HTR-8/SVneo (cell line): ENCODE results near the gene SLC25A2.
"Not testable (repeated sequence)": the region's sequence is repeated elsewhere in the genome, so short reads cannot be mapped to it uniquely, and the experiment has no call there.

Experiments
- DNase-seq: peaks from one replicate; pipeline ENCODE4 v3.0.0; 2011; ENCODE audit warnings: low spot score, mixed read lengths; ENCODE audit not compliant: insufficient read length
- FAIRE-seq: peaks from 2 replicates; lab custom pipeline; 2011; peaks lifted over from hg19 to GRCh38; lab: Jason Lieb, UNC

Gene SLC25A2

GRCh38 chr5:141319202-141319601, 15.4 kb upstream of the SLC25A2 start:
- DNase-seq, result no peak
- no peak for FAIRE-seq

DNA sequence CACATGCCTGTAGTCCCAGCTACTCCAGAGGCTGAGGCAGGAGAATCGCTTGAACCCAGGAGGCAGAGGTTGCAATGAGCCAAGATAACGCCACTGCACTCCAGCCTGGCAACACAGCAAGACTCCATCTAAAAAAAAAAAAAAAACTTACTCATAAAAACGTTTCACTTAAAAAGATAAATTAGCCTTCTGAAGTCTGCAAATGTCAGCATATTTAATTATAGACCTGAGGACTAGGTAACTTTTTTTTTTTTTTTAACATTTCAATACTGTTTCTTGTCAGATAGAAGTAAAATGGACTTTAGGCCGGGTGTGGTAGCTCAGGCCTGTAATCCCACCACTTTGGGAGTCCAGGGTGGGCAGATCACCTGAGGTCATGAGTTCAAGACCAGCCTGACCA, 13.1 kb upstream of the SLC25A2 start:
- not testable (repeated sequence) for FAIRE-seq, DNase-seq

- no peak for FAIRE-seq
Observed at GRCh38 chr5:141313711-141314110, 9.9 kb upstream of the SLC25A2 start.

DNA sequence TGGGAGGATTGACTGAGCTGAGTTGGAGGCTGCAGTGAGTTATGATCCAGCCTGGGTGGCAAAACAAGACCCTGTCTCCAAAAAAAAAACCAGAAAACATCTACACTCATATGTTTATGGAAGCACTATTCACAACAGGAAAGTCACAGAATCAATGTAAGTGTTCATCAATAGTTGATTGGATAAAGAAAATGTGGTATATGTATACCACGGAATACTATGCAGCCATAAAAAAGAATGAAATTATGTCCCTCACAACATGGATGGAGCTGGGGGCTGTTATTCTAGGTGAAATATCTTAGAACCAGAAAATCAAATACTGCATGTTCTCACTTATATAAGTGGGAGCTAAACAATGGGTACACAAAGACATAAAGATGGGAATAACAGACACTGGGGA, 2.8 kb upstream of the SLC25A2 start:
- DNase-seq (no peak), FAIRE-seq (no peak)

More at GRCh38 chr5:141313711-141314110, 9.9 kb upstream of the SLC25A2 start:
- DNase-seq, result no peak

- no peak for FAIRE-seq
- no peak for DNase-seq
Observed at GRCh38 chr5:141298376-141298775, 5.5 kb downstream of the SLC25A2 start.

- DNase-seq (no peak), FAIRE-seq (no peak)
Observed at GRCh38 chr5:141272906-141273305, 30.9 kb downstream of the SLC25A2 start.

DNA sequence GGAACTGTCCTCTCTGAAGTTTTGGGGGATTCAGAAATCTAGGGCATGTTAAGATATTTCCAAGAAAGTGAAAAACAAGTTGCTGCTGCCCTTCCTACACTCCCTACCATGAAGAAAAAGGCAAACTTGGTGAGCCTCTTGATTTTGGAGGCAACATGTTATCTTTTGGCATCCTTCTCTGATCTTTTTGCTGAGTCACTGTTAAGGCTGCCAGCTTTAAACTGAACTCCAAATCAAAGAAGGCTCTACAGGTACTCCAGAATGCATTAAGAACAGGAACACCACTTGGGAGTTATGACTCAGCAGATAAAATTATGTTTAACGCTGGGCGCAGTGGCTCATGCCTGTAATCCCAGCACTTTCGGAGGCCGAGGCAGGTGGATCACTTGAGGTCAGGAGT, 34.7 kb downstream of the SLC25A2 start:
- no peak for FAIRE-seq
- DNase-seq, result no peak

DNA sequence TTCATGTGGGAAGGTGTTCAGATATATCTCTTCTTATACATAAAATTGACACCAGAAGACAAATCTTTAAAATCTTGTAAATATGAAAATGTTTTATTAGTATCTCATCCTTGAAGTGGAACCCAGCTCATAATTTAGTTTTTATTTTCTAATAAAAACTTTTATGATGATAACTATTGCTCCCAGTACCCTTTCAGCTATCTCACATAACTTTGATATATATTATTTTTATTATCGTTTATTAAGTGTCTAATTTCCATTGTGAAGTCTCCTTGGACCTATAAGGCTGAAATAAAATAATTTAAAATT, 42.7 kb downstream of the SLC25A2 start:
- DNase-seq (no peak), FAIRE-seq (no peak)

DNA sequence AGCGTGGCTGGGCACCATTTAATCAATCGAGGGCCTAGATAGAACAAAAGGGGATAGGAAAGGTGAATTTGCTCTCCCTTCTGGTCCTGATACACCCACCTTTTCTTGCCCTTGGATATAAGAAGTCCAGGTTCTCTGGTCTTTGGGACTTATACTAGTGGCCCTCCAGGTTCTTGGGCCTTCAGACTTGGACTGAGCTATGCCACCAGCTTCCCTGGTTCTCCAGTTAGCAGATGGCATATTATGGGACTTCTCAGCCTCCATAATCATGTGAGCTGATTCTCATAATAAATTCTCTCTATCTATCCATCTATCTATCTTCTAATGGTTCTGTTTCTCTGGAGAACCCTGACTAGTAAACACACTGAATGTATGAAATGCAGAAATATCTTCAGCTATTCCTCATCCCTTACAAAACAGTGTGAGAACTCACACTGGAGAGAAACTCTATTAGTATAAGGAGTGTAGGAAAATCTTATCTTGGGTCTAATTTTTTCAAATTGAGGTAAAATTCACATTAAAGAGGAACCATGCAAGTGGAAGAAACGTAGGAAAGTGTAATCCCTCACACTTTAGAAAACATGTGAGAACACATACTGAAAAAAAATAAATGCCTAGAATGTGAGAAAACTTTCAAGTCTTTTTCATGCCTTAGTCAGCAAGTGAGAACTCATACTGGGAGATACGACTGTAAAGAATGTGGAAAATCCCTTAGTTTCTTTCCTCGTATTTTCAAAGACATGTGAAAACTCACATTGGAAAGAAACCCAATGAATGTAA, 43.2 kb downstream of the SLC25A2 start:
- FAIRE-seq (no peak), DNase-seq (no peak)

DNA sequence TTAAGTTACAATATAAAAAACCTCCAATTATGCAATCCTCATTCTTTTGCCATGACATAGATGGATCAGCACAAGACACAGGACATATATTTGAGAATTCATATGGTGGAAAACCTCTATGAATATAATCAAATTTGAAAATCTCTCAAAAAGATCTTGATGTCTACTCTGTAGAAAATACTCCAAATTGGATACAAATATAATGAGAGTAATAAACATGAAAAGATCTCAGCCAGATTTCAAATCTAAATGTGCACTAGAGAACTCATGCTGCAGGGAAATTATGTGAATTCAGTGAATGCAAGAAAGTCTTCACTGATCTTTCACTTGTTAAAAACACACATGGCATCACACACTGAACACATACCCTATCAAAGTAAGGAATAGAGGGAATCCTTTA, 44.9 kb downstream of the SLC25A2 start:
- FAIRE-seq (no peak), DNase-seq (no peak)

- no peak for FAIRE-seq
- no peak for DNase-seq
Observed at GRCh38 chr5:141258464-141258863, 45.4 kb downstream of the SLC25A2 start.
